HG03575 (cell line): Measurements from ENCODE around the gene ARHGEF7.
A peak's percentile ranks its signal among the peaks of the same experiment; 100 is the strongest.

ENCODE experiments used
- ATAC-seq: cut with Tn5 transposase; IDR thresholded peaks from one replicate; pipeline ENCODE4 v1.9.1; 2021; ENCODE audit not compliant: unreplicated experiment, insufficient number of reproducible peaks, low FRiP score; ENCODE audit errors: extremely low read depth

Gene ARHGEF7

DNA sequence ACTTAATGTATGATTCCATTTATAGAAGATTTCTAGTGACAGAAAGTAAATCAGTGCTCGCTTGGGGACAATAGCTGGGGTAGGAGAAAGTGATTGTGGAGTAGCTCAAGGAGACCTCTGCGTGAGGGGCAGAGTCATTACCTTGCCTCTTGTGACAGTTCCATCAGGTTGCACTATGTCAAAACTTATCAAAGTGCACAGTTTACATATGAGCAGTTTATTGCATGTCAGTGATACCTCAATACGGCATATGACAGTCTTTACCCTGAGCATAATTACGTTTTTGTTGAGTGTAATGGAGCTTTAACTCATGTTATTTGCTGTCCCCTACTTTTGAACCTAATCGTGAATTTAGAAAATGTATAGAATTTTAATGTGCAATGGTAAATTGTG is 15.0 kb downstream of the ARHGEF7 start:
- no peak for ATAC-seq

- no peak for ATAC-seq
These were observed 15.9 kb downstream of the ARHGEF7 start for GRCh38 chr13:111131048-111131447.

DNA sequence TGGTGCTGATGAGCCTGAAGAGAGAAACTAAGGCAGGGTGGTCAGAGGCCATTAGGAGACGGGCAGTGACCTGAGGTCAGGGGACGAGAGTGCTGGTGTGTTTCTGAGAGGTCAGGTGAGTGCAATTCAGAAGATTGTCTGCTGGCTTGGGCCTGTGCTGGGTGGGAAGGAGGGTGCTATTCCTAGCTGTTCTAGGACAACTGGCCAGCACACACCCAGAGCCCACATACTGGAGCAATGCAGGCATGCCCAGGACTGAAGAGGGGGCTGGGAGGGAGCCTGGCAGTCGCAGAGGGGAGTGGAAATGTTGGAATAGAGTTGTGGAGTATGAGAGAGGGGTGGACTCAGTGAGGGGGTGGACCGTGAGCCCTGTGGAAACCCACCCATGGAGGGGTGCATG is 16.5 kb downstream of the ARHGEF7 start:
- ATAC-seq, result no peak

GRCh38 chr13:111132948-111133347 is 17.8 kb downstream of the ARHGEF7 start:
- ATAC-seq, result no peak

DNA sequence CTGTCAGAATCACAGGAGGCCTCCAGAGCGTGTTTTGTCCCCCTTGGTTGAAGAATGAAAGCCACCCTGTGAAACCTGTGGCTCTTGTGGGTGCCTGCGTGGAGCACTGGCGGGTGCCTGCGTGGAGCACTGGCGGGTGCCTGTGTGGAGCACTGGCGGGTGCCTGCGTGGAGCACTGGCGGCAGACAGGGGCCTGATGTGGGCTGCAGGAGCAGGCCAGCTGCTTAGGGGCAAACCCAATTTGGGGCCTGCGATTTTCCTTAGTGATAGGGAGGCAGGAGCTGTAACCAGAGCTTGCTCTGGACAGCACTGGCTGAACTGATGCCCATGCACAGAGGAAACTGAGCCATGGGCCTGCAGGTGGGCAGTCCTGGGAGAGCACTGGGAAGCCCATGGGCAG is 24.3 kb downstream of the ARHGEF7 start:
- ATAC-seq, result no peak

GRCh38 chr13:111139873-111140561 is 24.9 kb downstream of the ARHGEF7 start:
- ATAC-seq, result no peak

- ATAC-seq, result no peak
These were observed 25.5 kb downstream of the ARHGEF7 start for GRCh38 chr13:111140562-111141105.

DNA sequence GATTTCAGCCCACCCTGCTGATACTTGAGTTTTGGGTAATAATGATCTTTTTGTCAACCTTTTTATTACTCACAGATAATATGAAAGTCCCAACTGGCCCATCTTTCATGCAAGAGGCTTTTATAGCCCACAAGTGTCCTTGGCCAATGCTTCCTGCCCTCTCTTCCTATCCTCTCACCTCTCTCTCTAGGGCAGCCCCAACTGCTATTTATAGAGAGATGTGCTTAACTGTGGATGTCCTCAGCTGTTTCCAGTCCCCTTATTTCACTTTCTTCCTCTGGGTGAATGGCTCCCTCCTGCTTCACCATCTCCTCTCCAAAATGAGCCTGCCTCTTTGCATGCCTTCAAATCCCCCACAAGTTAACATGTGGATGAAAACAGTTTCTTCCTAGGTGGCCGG is 27.4 kb downstream of the ARHGEF7 start:
- ATAC-seq, result no peak

GRCh38 chr13:111143865-111144540 is 28.9 kb downstream of the ARHGEF7 start:
- ATAC-seq, result no peak

DNA sequence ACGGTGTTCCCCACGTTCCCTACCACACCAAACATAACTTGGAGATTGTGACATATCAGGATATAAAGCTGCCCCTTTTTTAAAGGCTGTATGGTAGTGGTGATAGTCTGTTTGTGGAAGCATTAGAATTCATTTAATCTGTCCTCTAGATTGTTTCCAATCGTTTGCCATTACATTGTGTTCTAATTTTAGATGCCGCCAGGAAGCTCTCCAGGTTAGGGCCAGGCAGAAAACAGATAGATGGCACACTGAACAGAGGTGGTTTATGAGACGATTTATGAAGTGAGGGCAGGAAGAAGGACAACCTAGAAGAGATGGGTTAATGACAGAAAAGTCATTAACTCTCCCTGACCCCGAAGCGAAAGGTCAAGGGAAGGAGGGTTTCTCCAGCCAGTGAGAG is 30.0 kb downstream of the ARHGEF7 start:
- no peak for ATAC-seq

DNA sequence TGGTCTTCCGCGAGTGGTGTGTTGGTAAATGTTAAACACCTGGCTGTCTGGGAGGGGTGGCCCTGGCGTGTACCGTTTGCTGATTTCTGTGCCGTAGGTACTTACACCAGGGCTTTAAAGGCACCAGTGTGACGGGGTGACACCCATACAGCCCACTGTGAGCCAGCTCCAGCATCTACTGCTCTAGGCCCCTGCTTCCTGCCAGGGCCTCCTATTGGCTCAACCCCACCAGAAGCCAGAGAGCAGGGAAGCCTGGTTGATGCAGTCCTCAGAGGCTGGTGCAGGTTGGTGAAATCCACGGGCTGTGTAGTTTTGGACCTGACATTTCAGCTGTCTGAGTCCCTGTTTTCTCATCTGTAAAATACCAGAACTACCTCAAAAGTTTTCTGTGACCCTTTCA is 30.4 kb downstream of the ARHGEF7 start:
- no peak for ATAC-seq

DNA sequence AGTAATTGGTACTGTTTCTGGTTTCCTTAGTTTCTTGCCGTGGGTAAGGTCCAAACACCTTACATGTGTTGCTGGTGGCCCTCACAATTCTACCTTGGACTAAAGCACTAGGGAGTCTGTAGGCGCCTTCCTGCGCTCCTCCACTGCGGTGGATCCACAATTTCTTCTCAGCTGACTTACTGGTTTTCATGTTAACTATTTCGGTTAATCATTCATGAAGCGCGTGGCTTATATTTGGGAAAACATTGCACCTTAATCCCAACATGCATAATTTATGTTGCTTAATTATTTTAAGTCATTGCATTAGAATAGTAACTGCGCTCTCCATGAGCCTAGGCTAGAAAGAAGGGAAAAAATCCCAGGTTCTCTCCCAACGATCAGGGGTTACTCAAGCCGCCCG is 37.7 kb downstream of the ARHGEF7 start:
- no peak for ATAC-seq

GRCh38 chr13:111153279-111153976 is 38.3 kb downstream of the ARHGEF7 start:
- peak; percentile 35 for ATAC-seq

DNA sequence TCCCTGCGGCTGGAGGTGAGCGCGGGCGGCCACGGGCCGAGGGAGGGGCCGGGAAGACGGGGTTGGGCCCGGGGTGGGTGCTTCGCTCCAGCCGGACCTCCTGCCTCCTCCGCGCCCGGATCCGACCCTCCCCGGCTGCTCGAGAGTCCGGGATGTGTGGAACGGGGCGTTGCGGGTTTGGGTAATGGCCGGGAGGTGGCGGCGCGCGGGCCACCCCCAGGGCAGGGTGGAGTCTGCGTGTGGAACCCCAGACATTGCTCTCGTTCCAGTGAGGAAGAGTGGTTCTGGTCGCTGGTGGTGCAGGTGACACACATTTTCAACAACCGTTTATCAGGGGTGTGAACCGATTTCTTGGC is 38.8 kb downstream of the ARHGEF7 start:
- peak; percentile 20 for ATAC-seq

DNA sequence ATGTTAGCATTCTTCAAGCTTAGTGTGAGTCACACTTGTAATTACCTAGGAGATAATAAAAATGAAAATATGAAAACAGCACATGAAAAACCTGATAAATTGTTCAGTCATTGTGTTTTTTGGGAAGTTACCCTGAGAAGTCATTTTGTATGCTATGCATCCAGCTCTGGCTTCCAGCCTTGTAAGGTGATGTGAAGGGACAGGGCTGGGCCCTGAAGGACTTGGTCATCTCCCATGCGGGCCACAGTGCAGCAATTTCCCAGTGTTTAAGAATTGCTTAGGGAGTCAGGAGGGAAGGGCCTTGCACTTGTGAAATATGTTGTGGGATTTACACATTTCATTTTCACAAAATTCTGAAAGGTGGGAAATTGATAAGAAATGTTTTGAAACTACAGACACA is 41.3 kb downstream of the ARHGEF7 start:
- no peak for ATAC-seq

- ATAC-seq, result no peak
These were observed 43.2 kb downstream of the ARHGEF7 start for GRCh38 chr13:111158136-111158805.

GRCh38 chr13:111159362-111160320 is 44.5 kb downstream of the ARHGEF7 start:
- no peak for ATAC-seq

DNA sequence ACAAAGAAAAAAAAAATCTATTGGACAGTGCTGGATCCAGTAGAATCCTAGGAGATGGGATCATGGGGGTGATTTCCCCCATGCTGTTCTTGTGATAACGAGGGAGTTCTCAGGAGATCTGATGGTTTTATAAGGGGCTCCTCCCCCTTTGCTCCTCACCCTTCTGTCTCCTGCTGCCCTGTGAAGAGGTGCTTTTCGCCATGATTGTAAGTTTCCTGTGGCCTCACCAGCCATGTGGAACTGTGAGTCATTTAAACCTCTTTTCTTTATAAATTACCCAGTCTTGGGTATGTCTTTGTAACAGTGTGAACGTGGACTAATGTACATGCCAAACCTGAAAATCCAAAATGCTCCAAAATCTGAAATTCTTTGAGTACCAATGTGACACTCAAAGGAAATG is 45.5 kb downstream of the ARHGEF7 start:
- ATAC-seq, result no peak
